ENCODE data around the gene ADCY7.

ADCY7 gene

GRCh38 chr16:50269061-50269705 is 2.8 kb downstream of the ADCY7 start:
- no peak for DNase-seq

GRCh38 chr16:50269769-50270509 is 3.6 kb downstream of the ADCY7 start:
- no peak for DNase-seq

GRCh38 chr16:50270510-50271147 is 4.3 kb downstream of the ADCY7 start:
- no peak for DNase-seq

- no peak for DNase-seq
These were observed 5.0 kb downstream of the ADCY7 start for GRCh38 chr16:50271148-50272041.

GRCh38 chr16:50272111-50272571 is 5.8 kb downstream of the ADCY7 start:
- DNase-seq: no peak

- DNase-seq: no peak
These were observed 6.5 kb downstream of the ADCY7 start for GRCh38 chr16:50272687-50273381.

GRCh38 chr16:50273382-50273690 is 7.0 kb downstream of the ADCY7 start:
- DNase-seq: no peak

GRCh38 chr16:50273888-50274325 is 7.6 kb downstream of the ADCY7 start:
- DNase-seq: no peak

- no peak for DNase-seq
These were observed 8.2 kb downstream of the ADCY7 start for GRCh38 chr16:50274326-50275097.

- no peak for DNase-seq
These were observed 8.7 kb downstream of the ADCY7 start for GRCh38 chr16:50275098-50275415.

- DNase-seq: no peak
These were observed 9.3 kb downstream of the ADCY7 start for GRCh38 chr16:50275428-50276325.

- DNase-seq: no peak
These were observed 9.9 kb downstream of the ADCY7 start for GRCh38 chr16:50276326-50276640.

GRCh38 chr16:50276801-50277555 is 10.6 kb downstream of the ADCY7 start:
- DNase-seq: no peak

- DNase-seq: no peak
These were observed 11.9 kb downstream of the ADCY7 start for GRCh38 chr16:50278251-50278650.

- no peak for DNase-seq
These were observed 13.1 kb downstream of the ADCY7 start for GRCh38 chr16:50279504-50279865.

GRCh38 chr16:50280932-50281331 is 14.6 kb downstream of the ADCY7 start:
- no peak for DNase-seq

- DNase-seq: no peak
These were observed 15.1 kb downstream of the ADCY7 start for GRCh38 chr16:50281391-50282009.

- no peak for DNase-seq
These were observed 15.7 kb downstream of the ADCY7 start for GRCh38 chr16:50282010-50282538.

- DNase-seq: no peak
These were observed 16.7 kb downstream of the ADCY7 start for GRCh38 chr16:50282955-50283631.

Data from stimulated activated CD4-positive, alpha-beta T cell treated with anti-CD3 and anti-CD28 coated beads, Interleukin-2, amount 100 ng/mL, for 48 hours (primary cell).